AG10803 (cell line): ENCODE data around the gene ACAP1.

Experiments
- DNase-seq: peaks from one replicate; pipeline ENCODE4 v3.0.0; 2010; ENCODE audit warnings: low read depth
- H3K4me3 ChIP-seq: 2 replicates; pipeline ENCODE4 v1.5.1; 2011; ENCODE audit warnings: mild to moderate bottlenecking, low read length, control low read depth
- CTCF ChIP-seq: conservative IDR thresholded peaks from 2 replicates; pipeline ENCODE4 v1.5.1; 2011; ENCODE audit warnings: mild to moderate bottlenecking, low read length, control low read depth, inconsistent platforms

The ACAP1 gene

DNA sequence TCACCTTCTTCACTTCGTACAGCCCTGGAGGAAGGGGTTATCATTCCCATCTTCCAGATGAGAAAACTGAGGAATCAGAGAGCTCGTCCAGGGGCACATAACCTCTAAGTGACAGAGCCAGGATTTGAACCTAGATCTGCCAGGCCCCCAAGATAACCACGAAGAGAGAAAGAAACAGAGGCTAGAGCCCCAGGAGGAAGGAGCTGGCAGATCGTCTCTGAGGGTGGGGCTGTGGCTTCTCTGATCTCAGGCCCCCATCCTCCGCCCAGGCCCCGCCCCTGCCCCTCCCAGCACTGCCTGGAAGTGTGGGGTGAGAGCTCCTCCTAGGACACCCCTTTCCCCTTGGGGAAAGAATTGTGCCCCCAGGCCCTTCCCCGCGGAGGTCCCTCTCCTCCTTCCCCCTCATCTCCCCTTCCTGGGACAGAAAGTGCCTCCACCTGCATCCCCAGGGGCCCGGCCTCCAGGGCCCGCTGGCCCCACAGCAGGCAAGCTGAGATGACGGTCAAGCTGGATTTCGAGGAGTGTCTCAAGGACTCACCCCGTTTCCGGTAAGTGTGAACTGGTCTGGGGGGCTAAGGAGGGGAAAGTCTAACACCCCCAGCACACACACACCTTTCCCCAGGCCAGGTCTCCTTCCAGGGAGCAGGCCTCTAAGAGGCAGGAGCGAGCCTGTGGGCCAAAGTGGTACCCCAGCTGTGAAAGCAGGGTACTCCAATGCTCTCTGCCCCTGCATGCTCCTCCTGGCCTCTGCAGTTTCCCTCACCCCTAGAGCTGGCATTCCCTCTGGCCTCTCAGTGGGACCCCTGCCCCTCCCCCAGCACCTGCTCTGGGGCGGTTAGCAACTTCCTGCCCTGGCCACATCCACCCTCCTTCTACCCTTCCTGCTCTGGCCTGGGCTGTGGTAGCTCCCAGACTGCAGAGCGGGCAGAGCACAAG, at the start of gene ACAP1:
Gene ACAP1, plus strand, starts transcription at position 290 of the 936 bp plus-strand sequence. Its CDS starts 206 bp downstream, at position 496.
- TF ChIP-seq CTCF, result no peak
- H3K4me3 ChIP-seq, result no peak within 1 kb of the TSS
- no peak for DNase-seq

- no peak for DNase-seq
- no peak for TF ChIP-seq CTCF
- H3K4me3 ChIP-seq, result no peak overlapping the region
Measured at GRCh38 chr17:7289256-7290032, 46.9 kb upstream of the ACAP1 start.

DNA sequence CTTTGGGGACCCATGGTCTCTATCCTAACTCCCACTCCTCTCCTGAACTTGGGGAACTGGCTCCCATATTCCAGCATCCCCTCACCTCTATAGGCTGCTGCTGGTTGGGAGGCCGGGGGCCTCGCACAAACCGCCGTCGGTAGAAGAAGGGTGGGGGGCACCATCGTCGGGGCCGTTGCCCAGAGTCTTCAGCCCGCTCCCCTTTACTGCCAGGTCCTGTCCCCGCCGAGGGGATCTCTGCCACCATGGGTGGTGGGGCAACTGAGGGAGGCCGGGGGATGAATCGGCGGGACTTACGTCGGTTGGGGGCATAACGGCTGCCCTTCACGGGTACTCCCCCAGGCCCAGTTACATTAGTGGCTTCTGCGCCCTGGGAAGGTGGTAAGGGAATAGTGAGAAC, 46.2 kb upstream of the ACAP1 start:
- no peak overlapping the region for H3K4me3 ChIP-seq
- no peak for TF ChIP-seq CTCF
- no peak for DNase-seq

- TF ChIP-seq CTCF, result no peak
- no peak for DNase-seq
Measured at GRCh38 chr17:7290685-7291084, 45.6 kb upstream of the ACAP1 start.

GRCh38 chr17:7292194-7292593, 44.1 kb upstream of the ACAP1 start:
- no peak for DNase-seq
- TF ChIP-seq CTCF, result no peak

More at GRCh38 chr17:7290685-7291084, 45.6 kb upstream of the ACAP1 start:
- no peak overlapping the region for H3K4me3 ChIP-seq

GRCh38 chr17:7292729-7293128, 43.6 kb upstream of the ACAP1 start:
- DNase-seq, result no peak
- no peak for TF ChIP-seq CTCF
- no peak overlapping the region for H3K4me3 ChIP-seq

More at GRCh38 chr17:7292194-7292593, 44.1 kb upstream of the ACAP1 start:
- H3K4me3 ChIP-seq, result no peak overlapping the region
